Stromal cell of bone marrow (primary cell): ENCODE data around the gene NCOA5.

ENCODE experiments used
- DNase-seq: peaks from one replicate; pipeline ENCODE4 v3.0.0-alpha.2; 2012; ENCODE audit warnings: low read depth

Gene NCOA5

DNA sequence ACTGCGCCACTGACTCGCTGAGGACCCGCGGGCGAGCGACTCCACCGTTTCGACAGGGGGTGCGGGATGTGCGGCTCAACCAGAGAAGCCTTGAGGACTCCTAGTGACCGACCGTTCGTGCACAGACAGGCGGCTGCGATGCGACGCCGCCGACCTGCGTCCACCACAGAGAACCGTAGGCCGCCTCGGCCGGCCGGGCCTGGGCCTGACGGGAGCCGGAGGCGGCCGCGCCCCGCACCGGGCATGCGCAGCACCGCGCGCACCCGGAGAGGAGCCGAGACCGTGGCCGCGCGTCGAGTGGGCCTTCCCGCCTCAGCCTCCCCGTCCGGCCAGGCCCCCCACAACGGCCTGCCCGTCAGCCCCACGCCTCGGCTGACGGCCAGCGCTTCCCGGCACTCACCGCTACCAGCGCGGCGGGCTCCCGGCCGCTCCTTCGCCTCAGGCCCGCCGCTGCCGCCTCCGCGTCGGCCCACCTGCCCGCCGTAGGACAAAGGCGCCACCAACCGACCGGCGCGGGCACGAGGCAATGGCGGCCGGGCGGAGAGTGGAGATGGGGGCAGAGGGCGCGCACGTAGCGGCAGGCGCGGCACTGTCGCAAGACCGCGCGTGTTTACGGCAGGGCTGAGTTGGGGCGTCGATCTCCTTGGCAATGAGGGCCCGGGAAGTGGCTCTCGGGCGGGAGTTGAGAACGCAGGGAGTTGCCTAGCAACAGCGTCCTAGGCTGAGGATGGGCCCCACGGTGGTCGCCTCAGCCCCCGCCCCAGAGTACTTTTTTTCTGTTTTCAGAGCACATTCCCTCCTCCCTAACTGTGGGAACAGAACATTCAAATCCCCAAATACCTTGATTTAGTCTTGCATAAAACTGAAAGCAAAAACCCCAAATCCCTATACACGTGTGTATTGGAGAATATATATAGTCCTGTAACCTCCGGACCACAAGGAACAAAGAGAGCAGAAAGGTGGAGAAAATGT, at the start of gene NCOA5:
Gene NCOA5, minus strand, starts transcription at position 546 of the 972 bp plus-strand sequence. CDS start 10,538 bp downstream, outside the sequence.
- peak; percentile 94 for DNase-seq

DNA sequence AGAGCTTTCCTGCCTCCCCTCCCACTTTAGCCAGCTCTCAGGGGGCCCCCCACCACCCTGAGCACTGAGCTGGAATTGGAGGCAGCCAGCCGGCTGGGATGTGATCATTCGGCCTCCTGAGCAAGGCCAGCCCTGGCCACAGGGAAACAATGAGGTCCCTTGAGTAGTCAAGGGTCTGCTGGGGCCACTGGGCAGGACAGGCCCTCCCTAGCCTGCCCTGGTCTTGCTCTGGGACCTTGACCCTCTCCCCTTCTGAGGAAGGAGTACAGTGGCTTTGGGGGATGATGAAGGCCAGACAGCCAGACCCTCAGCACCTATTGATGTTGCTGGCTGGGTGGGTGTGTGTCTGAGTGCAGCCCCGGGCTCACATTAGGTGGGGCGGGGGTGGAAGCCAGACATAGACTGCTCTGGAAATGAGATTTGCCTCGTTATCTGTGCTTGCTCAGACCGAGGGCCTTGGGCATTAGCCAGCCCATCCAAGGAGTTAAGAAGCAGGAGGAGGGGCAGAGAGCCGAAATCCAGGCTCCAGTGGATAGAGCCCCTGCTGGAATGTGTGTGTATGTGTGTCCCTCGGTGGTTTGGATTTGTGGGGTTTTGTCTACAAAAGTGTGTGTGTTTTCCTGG, 49.6 kb upstream of the NCOA5 start:
- no peak for DNase-seq

DNA sequence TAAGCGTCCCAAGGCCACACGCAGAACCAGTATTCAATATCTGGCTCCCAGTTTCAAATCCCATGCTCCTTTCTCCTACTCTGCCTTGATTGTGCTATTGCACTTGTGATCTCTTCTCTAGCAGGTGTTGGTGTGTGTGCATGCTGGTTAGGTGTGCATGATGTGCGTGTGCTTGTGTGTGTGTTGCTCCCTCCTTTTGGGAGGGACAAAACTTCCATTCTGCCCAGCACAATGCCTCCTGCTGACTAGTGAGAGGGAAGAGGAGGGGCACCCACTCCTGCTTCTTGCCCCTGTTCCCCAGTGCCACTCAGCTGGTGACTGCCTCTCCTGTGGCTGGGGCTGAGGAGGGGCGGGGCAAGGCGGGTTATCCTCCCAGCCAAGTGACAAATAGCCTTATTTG, 48.1 kb upstream of the NCOA5 start:
- no peak for DNase-seq

DNA sequence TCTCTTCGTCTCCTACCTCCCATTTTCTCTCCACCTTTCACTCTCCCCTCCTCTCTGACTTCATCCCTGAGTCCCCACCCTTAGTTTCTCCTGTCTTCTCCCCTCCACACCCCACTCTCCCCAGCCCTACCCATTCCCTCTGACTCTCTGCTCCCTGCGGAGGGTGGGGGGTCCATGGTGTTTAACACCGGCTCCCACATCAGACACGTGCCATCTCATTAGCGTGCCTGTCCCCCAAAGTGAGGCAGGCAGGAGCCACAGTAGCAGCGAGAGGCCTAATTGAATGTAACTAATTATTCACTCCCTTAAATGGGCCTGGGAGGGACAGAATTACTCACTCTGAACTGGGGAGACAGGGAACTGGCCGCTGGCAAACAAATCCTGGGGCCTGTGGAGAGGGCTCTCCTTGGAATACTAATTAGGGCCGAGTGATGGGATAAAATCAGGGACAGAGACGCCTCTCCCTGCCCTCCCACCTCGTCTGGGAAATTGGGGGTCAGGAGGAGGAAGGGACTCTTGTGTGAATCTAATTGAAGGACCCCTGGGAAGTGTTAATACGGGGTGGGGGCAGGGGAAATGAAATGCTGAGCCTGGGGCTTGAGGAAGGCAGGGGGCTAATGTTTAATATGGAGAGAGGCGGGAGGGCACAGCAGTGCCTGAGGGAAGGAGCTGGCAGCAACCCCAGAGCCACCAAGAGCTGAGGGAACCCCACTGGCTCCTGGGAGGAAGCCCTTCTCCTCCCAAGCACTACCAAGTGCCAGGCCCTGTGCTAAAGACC, 46.3 kb upstream of the NCOA5 start:
- DNase-seq, result no peak

DNA sequence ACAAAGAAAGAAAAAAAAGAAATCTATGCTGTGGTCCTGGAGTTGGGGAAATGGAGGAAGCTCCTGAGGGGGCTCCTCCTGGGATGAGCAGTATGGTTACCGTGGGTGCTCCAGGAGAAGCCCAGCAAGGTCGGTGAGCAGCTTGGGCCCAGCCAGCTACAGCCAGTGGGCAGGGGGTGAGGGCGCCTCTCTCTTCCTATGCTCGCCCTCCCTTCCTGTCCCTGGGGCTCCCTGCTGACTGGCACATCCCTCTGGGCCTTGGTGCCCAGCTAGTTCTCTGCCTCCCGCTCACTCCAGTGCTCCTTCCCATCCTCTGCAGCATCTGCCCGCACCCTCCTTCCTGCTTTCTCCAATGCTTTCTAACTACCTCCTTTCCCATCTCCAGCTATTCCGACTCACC, 45.0 kb upstream of the NCOA5 start:
- DNase-seq, result no peak

DNA sequence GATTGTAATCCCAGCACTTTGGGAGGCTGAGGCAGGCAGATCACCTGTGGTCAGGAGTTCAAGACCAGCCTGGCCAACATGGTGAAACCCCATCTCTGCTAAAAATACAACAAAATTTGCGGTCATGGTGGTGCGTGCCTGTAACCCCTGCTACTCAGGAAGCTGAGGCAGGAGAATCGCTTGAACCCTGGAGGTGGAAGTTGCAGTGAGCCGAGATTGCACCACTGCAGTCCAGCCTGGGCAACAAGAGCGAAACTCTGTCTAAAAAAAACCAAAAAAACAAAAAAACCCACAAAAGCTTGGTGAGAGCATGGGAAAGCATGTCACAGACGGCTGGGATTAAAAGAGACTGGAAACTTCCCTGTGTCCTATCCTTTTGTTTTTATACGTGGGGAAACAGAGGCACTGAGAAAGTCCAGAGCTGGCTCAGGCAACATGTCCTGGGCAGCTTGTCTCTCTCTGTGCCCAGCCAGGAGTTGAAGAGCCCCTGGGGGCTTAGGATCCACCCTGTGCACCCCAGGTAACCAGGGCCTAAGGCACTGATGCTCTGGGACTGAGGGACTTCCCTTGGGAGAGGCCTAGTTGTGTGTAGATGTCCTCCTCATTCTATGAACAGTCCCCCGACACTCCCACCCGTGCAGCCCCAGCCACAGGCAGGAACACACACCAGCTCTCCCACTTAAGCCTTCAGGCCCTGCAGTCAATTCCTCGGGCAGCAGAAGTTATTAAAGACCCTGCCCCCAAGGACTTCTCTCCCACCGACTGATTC, 44.3 kb upstream of the NCOA5 start:
- no peak for DNase-seq

DNA sequence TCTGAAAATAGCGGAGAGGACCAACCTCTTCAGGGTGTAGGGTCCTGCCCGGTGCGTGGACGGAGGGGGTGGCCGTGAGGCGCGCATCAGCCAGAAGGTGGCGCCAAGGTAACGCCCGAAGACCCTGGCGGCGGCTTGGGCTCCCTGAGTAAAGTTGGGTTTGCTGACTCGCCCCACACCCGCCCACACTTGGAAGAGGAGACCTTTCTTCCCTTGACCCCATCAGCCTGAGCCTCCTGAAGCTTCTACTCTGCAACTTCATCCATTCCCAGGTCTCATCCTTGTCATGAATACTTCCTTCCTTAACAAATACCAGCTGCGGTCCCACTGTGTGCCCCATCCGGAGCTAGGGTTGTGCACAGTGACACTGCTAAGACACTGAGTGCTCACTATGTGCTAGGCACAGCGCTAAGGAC, 43.0 kb upstream of the NCOA5 start:
- peak; percentile 25 for DNase-seq

DNA sequence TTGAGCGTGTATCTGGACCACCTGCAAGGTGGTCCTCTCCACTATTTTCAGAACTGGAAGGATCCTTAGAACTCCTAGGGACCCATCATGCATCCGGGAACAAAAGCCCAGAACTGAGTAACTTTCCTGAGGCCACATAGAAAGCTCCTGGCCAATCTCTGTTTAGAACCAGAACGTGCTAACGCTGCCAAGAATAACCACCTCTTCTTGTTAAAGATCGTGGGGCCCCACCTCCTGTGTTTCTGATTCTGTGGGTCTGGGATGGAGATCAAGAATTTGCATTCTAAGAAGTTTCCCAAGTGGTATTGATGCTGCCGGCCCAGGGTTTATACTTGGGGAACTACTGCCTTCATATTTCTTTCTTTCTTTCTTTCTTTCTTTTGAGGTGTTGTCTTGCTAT, 41.6 kb upstream of the NCOA5 start:
- peak; percentile 43 for DNase-seq

DNA sequence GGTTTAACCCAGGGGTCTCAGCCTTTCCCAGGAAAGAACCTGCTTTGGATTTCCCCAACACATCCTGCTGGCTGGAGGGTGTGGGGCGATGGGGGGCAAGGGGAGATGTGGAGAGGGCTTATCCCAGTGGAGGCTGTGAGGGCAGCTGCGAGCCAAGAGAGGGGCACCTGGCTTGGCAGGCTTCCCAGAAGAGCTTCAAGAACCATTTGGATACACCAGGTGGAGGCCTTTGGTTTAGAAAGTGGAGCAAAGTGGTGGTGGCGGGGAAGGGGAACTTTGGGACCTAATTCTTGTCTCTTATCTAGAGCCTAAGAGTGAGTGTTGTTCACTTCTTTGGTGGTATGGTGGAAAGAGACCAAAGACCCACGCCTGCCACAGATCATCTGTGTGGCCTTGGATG, 40.8 kb upstream of the NCOA5 start:
- no peak for DNase-seq

DNA sequence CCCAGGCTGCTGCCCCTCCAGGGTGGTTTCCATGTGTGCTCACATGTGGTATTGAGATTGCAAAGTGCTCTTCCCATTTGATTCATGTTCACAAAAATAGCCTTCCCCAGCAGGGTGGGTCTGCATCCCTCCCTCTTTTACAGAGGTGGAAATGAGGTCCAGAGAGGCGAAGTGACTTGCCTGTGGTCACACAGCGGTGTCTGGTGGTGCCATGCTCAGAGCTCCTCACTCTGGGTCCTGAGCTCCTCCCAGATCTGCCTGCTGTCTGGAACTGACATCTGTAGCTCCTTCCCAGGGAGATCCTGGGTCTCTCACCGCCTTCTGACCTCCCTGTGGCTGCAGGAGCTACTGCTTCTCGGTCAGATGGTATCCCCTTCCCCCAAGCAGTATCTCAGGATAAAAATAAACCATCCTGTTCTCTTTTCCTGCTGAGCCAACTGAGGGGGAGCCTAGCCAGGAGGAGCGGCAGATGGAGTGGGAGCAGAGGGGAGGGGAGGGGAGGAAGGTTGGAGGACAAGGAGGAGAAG, 40.3 kb upstream of the NCOA5 start:
- DNase-seq, result no peak

DNA sequence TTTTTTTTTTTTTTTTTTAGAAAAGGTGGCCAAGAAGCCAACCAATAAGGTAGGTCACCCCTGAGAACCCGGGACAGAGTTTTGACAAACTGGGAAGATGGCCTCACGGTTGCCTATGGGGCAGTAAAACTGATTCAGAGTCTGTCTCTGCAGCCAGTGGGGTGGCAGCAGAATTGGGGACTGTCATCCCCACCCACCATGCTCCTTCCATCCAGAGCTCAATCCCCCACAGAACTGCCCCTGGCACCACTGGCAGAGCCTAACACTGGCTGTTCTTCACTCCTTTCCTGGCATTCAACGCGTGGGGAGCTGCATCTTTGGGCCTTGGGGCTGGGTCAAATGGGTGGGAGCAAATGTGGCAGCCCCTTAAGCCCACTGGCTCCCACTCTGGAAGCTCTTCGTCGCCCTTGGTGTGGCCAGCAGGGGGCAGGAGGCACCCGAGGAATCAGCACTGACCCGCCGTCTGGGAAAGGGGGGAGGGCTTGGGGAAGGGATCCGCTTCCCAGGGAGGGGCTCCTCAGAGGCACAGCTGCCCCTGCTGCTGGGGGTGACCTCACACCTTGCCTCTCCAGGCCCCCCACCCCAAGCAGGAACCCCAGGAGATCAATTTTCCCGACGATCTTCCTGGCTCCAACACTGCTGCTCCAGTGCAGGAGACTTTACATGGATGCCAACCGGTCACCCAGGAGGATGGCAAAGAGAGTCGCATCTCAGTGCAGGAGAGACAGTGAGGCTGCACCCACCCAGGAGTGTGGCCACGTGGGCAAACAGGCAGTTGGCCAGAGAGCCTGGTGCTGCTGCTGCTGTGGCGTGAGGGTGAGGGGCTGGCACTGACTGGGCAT, 38.8 kb upstream of the NCOA5 start:
- no peak for DNase-seq

DNA sequence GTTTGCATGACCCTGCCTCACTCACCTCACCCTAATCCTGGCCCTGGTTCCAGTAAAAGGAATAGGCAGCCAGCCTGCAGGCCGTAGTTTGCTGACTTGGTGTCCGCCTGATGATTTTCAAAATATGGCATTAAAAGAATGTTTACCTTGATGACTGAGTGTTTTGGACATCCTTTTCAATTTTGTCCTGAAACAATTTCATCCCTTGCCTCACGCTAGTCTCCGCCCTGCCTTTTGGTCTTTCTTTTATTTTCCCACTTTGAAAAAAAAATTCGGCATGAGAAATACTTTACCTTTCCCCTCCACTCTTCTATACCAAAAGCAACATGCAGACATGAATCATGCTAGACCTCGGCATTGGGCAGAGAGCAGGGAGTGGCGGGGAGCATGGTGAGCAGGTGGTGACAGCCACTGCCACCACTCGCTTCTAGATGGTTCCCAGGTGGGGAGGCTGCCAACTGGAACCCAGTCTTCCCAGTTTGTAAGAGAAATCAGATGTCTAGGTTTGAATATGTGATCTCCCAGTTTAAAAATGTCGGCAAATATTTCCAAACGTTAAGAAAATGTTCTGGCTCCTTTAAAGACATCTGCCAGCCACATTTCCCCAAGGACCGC, 37.7 kb upstream of the NCOA5 start:
- no peak for DNase-seq

DNA sequence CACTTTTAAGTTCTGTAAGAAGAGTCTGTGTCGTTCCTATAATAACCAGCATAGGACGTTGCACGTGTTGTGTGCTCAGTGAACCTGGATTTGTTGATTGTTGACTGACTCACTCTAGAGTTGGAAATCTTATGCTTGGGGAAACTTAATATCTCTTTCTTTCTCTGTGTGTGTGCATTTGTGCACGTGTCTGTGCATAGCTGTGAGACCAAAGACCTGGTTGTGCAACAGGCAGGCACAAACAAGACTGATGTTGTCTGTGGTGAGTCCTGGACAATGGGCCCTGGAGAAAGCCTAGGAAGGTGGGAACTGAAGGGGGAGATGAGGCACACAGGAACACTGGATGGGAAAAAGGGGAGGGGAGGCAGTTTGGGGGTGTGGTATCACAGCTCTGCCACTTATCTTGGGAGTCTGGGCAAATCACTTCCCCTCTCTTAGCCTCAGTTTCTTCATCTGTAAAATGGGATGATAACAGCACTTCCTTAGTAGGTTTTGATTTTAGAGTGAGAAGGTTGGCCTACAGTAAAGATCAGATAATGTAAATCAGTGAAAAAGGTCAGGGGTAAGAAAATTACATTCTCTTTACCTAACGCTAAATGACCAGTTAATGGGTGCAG, 36.8 kb upstream of the NCOA5 start:
- no peak for DNase-seq

DNA sequence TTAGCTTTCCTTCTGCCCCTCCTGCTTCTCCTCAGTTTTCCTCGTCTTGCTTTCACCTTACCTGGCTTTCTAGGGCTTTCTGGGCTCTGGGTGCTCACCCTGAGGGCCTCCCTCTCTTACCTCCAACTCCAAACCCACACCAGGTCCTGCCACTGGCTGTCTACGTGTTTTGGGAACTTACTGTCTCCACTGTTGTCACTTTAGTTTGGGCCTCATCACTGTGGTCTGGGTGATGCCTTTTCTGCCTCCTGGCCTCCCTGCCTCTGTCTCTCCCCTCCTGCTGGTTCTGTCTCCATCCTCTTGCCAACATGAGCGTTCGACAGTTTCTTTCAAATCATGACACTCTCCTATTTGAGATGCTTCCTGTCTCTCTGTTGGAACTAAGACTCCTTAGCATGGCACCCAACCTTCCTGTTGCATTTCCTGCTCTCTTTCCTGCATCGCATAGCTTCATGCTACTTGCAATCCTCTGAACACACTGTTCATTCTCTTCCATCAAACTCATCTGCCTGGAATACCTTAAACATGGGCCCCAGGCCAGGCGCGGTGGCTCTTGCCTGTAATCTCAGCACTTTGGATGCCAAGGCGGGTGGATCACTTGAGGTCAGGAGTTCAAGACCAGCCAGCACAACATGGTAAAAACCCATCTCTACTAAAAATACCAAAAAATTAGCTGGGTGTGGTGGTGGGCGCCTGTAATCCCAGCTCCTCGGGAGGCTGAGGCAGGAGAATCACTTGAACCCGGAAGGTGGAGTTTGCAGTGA, 33.9 kb upstream of the NCOA5 start:
- DNase-seq, result no peak

DNA sequence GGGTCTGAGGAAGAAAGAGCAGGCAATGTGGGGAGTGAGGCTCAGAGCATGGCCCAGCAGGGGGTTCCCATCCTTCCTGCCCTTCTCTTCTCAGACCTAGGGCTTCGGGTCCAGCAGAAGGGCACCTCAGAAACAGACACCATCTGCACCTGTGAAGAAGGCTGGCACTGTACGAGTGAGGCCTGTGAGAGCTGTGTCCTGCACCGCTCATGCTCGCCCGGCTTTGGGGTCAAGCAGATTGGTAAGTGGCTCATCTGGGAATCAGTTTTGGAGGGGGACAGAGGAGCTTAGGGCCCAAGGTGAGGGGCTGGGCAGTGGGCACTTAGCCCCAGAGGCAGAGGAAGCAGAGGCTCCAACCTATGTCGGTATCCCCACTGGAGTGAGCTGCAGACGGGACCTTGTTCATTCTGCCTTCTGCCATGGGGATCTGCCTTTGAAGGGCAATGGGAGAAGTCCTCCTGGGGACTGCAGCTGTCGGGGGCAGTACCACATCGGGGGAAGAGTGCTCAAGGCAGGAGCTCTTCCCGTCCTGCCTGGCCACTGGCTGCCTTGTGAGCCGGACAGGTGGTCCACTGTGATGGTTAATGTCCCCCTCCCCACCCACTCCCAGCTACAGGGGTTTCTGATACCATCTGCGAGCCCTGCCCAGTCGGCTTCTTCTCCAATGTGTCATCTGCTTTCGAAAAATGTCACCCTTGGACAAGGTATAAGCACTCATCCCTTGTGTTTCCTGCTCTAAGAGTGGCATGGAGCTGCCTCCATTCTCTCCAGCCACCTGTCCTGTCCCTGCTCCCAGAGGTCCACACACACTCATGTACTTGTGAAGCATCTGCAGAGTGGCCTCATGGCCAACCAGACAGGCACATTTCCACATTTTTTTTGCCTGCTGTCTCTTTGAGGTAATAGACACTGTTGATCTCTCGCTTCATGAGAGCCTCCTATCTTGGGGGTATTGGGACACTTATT, 33.0 kb upstream of the NCOA5 start:
- DNase-seq, result no peak

DNA sequence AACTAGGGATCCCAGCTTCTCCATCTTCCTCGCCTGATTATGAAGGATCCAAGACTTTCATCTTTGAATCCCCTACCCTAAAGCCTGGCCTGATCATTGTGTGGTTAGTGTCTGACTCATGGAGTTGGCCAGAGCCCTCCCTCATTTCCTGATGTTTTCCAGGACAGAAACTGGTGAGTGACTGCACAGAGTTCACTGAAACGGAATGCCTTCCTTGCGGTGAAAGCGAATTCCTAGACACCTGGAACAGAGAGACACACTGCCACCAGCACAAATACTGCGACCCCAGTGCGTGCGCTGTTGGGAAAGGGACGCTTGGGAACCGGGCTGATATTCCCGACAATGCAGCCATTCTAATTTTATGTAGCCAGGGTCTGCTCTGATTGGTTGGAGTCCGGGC, 32.3 kb upstream of the NCOA5 start:
- peak; percentile 31 for DNase-seq

DNA sequence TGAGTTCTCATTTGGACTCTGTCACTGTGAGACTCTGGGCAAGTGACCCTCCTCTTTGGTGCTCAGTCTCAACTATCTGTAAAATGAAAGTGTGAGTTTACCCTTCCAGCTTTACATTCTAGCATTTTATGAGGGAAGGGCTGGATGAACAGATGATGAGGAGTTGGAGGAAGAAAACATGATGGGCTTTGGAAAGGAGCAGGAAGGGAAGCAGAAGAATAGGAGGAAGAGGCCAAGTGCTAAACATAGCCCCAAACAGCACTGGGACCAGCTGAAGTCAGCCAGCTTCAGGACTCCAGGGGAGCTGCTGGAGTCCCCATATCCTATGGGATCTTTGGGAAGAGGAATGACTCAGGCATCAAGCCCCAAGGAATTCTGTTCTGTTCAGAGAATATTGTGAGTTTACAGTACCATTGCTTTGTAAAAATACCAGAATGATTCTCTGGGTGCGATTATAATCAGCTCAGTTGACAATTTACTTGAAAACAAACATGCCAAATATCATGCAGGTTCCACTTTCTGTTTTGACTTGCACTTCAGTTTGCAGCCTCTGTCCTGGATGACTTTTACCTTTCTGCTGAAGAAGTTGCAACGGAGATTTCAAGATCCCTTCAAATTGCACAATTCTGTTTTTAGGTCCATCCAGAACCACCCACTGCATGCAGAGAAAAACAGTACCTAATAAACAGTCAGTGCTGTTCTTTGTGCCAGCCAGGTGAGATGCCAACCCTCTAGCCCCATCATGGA, 31.6 kb upstream of the NCOA5 start:
- DNase-seq, result no peak
